Loucy (cell line): ENCODE results near the gene BCKDHB.

ENCODE experiments used
- H2AFZ ChIP-seq: fragments of 200-600 bp; sonication (generic); 2 replicates; pipeline ENCODE4 v1.6.0; 2016; ENCODE audit warnings: antibody characterized with exemption, mild to moderate bottlenecking, low read length, moderate library complexity
- H3F3A ChIP-seq: fragments of 200-600 bp; 2 replicates; pipeline ENCODE4 v1.6.0; 2016; ENCODE audit warnings: antibody characterized with exemption, low read depth, mild to moderate bottlenecking
- H3K27me3 ChIP-seq: fragments of 200-600 bp; sonication (generic); 2 replicates; pipeline ENCODE4 v1.6.1; 2014; ENCODE audit warnings: low read length, mild to moderate bottlenecking; ENCODE audit not compliant: insufficient read depth, poor library complexity, severe bottlenecking
- H3K36me3 ChIP-seq: fragments of 200-600 bp; sonication (generic); 2 replicates; pipeline ENCODE4 v1.6.1; 2016; ENCODE audit warnings: low read length; ENCODE audit not compliant: insufficient read depth
- H3K4me1 ChIP-seq: fragments of 200-600 bp; sonication (generic); 2 replicates; pipeline ENCODE4 v1.5.1; 2014; ENCODE audit warnings: low read length, mild to moderate bottlenecking; ENCODE audit not compliant: insufficient read depth, poor library complexity, severe bottlenecking
- H3K4me2 ChIP-seq: fragments of 200-600 bp; sonication (generic); 2 replicates; pipeline ENCODE4 v1.6.0; 2014; ENCODE audit warnings: antibody characterized with exemption, low read length, low read depth, mild to moderate bottlenecking; ENCODE audit not compliant: poor library complexity, severe bottlenecking
- H3K4me3 ChIP-seq: fragments of 200-600 bp; sonication (generic); 2 replicates; pipeline ENCODE4 v1.5.1; 2014; ENCODE audit warnings: low read length, mild to moderate bottlenecking, mixed read lengths; ENCODE audit not compliant: poor library complexity, severe bottlenecking
- H3K79me2 ChIP-seq: fragments of 200-600 bp; sonication (generic); 2 replicates; pipeline ENCODE4 v1.6.1; 2014; ENCODE audit warnings: low read length; ENCODE audit not compliant: insufficient read depth
- H3K9ac ChIP-seq: fragments of 200-600 bp; sonication (generic); 2 replicates; pipeline ENCODE4 v1.6.0; 2014; ENCODE audit warnings: mild to moderate bottlenecking, low read depth, low read length, moderate library complexity; ENCODE audit not compliant: poor library complexity, severe bottlenecking
- H3K9me2 ChIP-seq: fragments of 200-600 bp; sonication (generic); replicated peaks from 2 replicates; pipeline ENCODE4 v1.6.1; 2016; ENCODE audit warnings: low read depth, low read length, mixed read lengths
- H3K9me3 ChIP-seq: fragments of 200-600 bp; sonication (generic); 2 replicates; pipeline ENCODE4 v1.6.1; 2014; ENCODE audit warnings: mild to moderate bottlenecking, antibody characterized with exemption, low read length, low read depth; ENCODE audit not compliant: insufficient read depth
- H4K20me1 ChIP-seq: fragments of 200-600 bp; sonication (generic); 2 replicates; pipeline ENCODE4 v1.6.0; 2014; ENCODE audit warnings: antibody characterized with exemption, low read length, mild to moderate bottlenecking; ENCODE audit not compliant: insufficient read depth, poor library complexity, severe bottlenecking
- EZH2phosphoT487 ChIP-seq: fragments of 200-600 bp; IDR thresholded peaks from 2 replicates; pipeline ENCODE4 v1.6.1; 2018; ENCODE audit warnings: antibody characterized with exemption, mild to moderate bottlenecking, moderate library complexity, borderline replicate concordance
- TF ChIP-seq, protein P1 (sequence below): fragments of 200-600 bp; sonication (generic); conservative IDR thresholded peaks from 2 replicates; pipeline ENCODE4 v1.5.1; 2014; ENCODE audit warnings: mild to moderate bottlenecking, antibody characterized with exemption, low read length

The BCKDHB gene

DNA sequence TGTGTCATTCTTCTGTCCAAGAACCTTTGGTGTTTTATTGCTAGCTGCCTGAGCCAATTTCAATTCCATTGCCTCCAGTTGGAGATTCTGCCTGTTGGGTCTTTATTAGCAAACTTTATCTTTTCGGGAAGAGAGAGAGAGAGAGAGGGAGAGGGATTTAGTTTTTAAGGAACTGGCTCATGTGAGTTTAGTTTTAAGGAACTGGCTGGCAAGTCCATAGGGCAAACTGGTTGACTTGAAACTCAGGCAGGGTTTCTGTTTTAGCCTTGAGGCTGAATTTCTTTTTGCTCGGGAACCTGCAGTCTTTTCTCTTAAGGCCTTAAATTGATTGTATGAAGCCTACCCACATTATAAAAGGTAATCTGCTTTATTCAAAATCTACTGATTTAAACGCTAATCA, 23.0 kb downstream of the BCKDHB start:
- TF ChIP-seq, protein P1, sequence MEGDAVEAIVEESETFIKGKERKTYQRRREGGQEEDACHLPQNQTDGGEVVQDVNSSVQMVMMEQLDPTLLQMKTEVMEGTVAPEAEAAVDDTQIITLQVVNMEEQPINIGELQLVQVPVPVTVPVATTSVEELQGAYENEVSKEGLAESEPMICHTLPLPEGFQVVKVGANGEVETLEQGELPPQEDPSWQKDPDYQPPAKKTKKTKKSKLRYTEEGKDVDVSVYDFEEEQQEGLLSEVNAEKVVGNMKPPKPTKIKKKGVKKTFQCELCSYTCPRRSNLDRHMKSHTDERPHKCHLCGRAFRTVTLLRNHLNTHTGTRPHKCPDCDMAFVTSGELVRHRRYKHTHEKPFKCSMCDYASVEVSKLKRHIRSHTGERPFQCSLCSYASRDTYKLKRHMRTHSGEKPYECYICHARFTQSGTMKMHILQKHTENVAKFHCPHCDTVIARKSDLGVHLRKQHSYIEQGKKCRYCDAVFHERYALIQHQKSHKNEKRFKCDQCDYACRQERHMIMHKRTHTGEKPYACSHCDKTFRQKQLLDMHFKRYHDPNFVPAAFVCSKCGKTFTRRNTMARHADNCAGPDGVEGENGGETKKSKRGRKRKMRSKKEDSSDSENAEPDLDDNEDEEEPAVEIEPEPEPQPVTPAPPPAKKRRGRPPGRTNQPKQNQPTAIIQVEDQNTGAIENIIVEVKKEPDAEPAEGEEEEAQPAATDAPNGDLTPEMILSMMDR, result no peak
- TF ChIP-seq EZH2phosphoT487, result no peak
- Histone ChIP-seq H4K20me1 (no peaks in the 10 kb centered on the region), H3K27me3 (no peaks in the 10 kb centered on the region), H3K9ac (no peak overlapping the region), H3K9me3 (no peaks in the 10 kb centered on the region), H3K4me3 (no peak overlapping the region), H3K79me2 (no peaks in the 10 kb centered on the region), H3K9me2 (no peaks in the 10 kb centered on the region), H3K4me1 (no peaks in the 10 kb centered on the region), H2AFZ (no peak overlapping the region), H3K4me2 (no peak overlapping the region), H3K36me3 (peaks cover 14% of the 10 kb centered on the region; the same call in 1 of the 2 replicates), H3F3A (no peaks in the 10 kb centered on the region)

DNA sequence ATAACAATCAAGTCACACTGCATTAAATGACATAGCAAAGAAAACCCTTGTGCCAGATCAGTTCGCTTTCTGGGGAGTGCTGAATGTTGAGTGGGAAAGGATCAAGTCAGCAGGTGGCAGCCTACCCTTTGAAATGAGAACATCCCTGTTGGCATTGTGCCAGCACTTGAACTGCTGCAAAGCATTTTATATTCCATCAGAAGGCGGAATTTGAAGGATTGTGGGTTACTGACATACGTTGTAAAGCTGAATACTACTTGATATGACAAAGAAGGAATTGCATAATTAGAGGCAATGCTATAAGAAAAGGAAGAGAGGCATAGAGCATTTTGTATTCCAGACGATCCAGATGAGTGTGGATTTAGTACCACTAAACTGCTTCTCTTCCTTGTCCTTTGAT, 26.5 kb downstream of the BCKDHB start:
- Histone ChIP-seq H3K4me1 (no peaks in the 10 kb centered on the region), H3K9me3 (no peaks in the 10 kb centered on the region), H3K27me3 (no peaks in the 10 kb centered on the region), H3K9me2 (no peaks in the 10 kb centered on the region), H2AFZ (no peak overlapping the region), H3K79me2 (no peaks in the 10 kb centered on the region), H3K9ac (no peak overlapping the region), H4K20me1 (no peaks in the 10 kb centered on the region), H3F3A (no peaks in the 10 kb centered on the region), H3K36me3 (peaks cover 14% of the 10 kb centered on the region; the same call in 1 of the 2 replicates), H3K4me3 (no peak overlapping the region), H3K4me2 (no peak overlapping the region)
- TF ChIP-seq, protein P1, result peak; percentile 62
- TF ChIP-seq EZH2phosphoT487, result no peak

DNA sequence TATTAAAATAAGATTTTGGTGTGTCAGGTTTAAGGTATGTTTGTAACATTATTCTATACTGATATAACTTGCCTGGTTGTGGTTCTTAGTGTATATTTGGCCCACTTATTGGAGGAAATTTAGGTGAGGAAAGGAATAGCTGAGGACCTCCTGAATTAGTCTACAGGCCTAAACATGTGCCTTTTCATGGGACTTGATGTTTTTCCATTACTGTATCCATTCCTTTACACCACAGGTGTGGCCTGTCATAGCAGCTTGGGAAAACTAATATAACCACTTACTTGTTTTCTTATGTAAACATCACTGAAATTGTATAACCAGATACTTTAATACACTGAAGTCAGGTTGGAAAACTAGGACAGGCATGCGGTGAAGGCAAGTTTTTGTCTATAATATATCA, 27.6 kb downstream of the BCKDHB start:
- H3K9me3 ChIP-seq, result no peaks in the 10 kb centered on the region
- H3K4me3 ChIP-seq, result no peak overlapping the region
- no peak overlapping the region for H3K4me2 ChIP-seq
- no peak overlapping the region for H3K9ac ChIP-seq
- H3K4me1 ChIP-seq, result no peaks in the 10 kb centered on the region
- H4K20me1 ChIP-seq, result no peaks in the 10 kb centered on the region
- H3K27me3 ChIP-seq, result no peaks in the 10 kb centered on the region
- TF ChIP-seq, protein P1, result no peak
- no peak for TF ChIP-seq EZH2phosphoT487
- H3F3A ChIP-seq, result no peaks in the 10 kb centered on the region
- H2AFZ ChIP-seq, result no peak overlapping the region
- no peaks in the 10 kb centered on the region for H3K79me2 ChIP-seq
- peaks cover 11% of the 10 kb centered on the region; the same call in 1 of the 2 replicates for H3K36me3 ChIP-seq
- no peaks in the 10 kb centered on the region for H3K9me2 ChIP-seq
